PC-3 (cell line): ENCODE data around the gene ARHGAP26. TPM values are rescaled to one million over a fixed set of nuclear protein-coding genes. Genes with fewer than 3 reads are reported as not detected.
A peak's percentile ranks its signal among the peaks of the same experiment; 100 is the strongest.

Source experiments
- ATAC-seq: fragments of 200-7000 bp; cut with Tn5 transposase; 2 replicates; pipeline ENCODE4 v1.9.1; 2020; ENCODE audit warnings: mild to moderate bottlenecking, moderate library complexity
- BruUV-seq: library from RNA; stranded (reverse); fragments of 400-500 nt; replicated peaks from 2 replicates; lab custom pipeline; 2021; lab: Mats Ljungman, UMichigan
- CTCF ChIA-PET: fragments of 300-600 bp; sonication (Branson Sonifier 250); formaldehyde crosslinking; loops from one replicate; lab custom pipeline; 2022; ENCODE audit warnings: antibody characterized with exemption; lab: Charles Lee
- POLR2A ChIA-PET: fragments of 300-600 bp; sonication (Branson Sonifier 250); formaldehyde crosslinking; loops from one replicate; lab custom pipeline; 2022; ENCODE audit warnings: antibody characterized with exemption; ENCODE audit not compliant: unreplicated experiment; lab: Charles Lee
- DNase-seq: peaks from one replicate; pipeline ENCODE4 v3.0.0-alpha.2; 2015
- H2AFZ ChIP-seq: fragments of 300-600 bp; sonication (generic); 2 replicates; pipeline ENCODE4 v1.6.0; 2016; ENCODE audit warnings: antibody characterized with exemption, low read length
- H3F3A ChIP-seq: fragments of 300-600 bp; sonication (generic); one replicate; pipeline ENCODE4 v1.6.0; 2017; ENCODE audit warnings: antibody characterized with exemption, low read length, control low read depth, mild to moderate bottlenecking; ENCODE audit not compliant: unreplicated experiment
- H3K27ac ChIP-seq: fragments of 300-600 bp; sonication (generic); 2 replicates; pipeline ENCODE4 v1.5.1; 2016; ENCODE audit warnings: mild to moderate bottlenecking, low read length
- H3K27me3 ChIP-seq: fragments of 300-600 bp; sonication (generic); 2 replicates; pipeline ENCODE4 v1.6.1; 2016; ENCODE audit warnings: low read length, mixed read lengths
- H3K36me3 ChIP-seq: fragments of 300-600 bp; sonication (generic); 2 replicates; pipeline ENCODE4 v1.6.1; 2016; ENCODE audit warnings: low read depth, mixed run types, low read length, mixed read lengths
- H3K4me1 ChIP-seq: fragments of 300-600 bp; sonication (generic); 2 replicates; pipeline ENCODE4 v1.5.1; 2016; ENCODE audit warnings: low read length; ENCODE audit not compliant: insufficient read depth
- H3K4me2 ChIP-seq: fragments of 300-600 bp; sonication (generic); 2 replicates; pipeline ENCODE4 v1.6.0; 2016; ENCODE audit warnings: low read length
- H3K4me3 ChIP-seq: fragments of 300-600 bp; sonication (generic); 2 replicates; pipeline ENCODE4 v1.5.1; 2016; ENCODE audit warnings: mild to moderate bottlenecking, low read length, mixed read lengths
- H3K79me2 ChIP-seq: fragments of 300-600 bp; sonication (generic); 2 replicates; pipeline ENCODE4 v1.6.1; 2017; ENCODE audit warnings: low read length, mixed read lengths
- H3K9ac ChIP-seq: fragments of 300-600 bp; sonication (generic); 2 replicates; pipeline ENCODE4 v1.6.0; 2016; ENCODE audit warnings: mild to moderate bottlenecking, low read length
- H3K9me2 ChIP-seq: fragments of 300-600 bp; sonication (generic); replicated peaks from 2 replicates; pipeline ENCODE4 v1.6.1; 2016; ENCODE audit warnings: mixed run types, low read length, mixed read lengths
- H3K9me3 ChIP-seq: fragments of 300-600 bp; sonication (generic); 2 replicates; pipeline ENCODE4 v1.6.1; 2016; ENCODE audit warnings: low read length, mixed read lengths
- H4K20me1 ChIP-seq: fragments of 300-600 bp; sonication (generic); 2 replicates; pipeline ENCODE4 v1.6.1; 2016; ENCODE audit warnings: low read length, mixed read lengths
- EZH2 ChIP-seq: fragments of 300-600 bp; sonication (generic); IDR thresholded peaks from one replicate; pipeline ENCODE4 v1.6.1; 2017; ENCODE audit warnings: antibody characterized with exemption, mild to moderate bottlenecking, low read length; ENCODE audit not compliant: unreplicated experiment
- EZH2phosphoT487 ChIP-seq: fragments of 300-600 bp; sonication (generic); IDR thresholded peaks from 2 replicates; pipeline ENCODE4 v1.6.1; 2018; ENCODE audit warnings: mild to moderate bottlenecking, antibody characterized with exemption, low read length, borderline replicate concordance
- intact Hi-C: fragments of 100-400 bp; cut with micrococcal nuclease; formaldehyde crosslinking; loops from 2 replicates; pipeline ENCODE4 v1.9.0; 2023
- total RNA-seq: library from RNA; depleted of rRNA; stranded (reverse); fragments of >200 nt; gene quantifications from 2 replicates; pipeline ENCODE4 v1.2.3, GENCODE V29; 2014
- TF ChIP-seq, protein P1 (sequence below): fragments of 300-600 bp; sonication (generic); conservative IDR thresholded peaks from 2 replicates; pipeline ENCODE4 v1.5.1; 2017; ENCODE audit warnings: antibody characterized with exemption, low read depth, mild to moderate bottlenecking, low read length

ARHGAP26 gene
- total RNA-seq, 1 experiment from 2014 or later: 11.7 TPM

DNA sequence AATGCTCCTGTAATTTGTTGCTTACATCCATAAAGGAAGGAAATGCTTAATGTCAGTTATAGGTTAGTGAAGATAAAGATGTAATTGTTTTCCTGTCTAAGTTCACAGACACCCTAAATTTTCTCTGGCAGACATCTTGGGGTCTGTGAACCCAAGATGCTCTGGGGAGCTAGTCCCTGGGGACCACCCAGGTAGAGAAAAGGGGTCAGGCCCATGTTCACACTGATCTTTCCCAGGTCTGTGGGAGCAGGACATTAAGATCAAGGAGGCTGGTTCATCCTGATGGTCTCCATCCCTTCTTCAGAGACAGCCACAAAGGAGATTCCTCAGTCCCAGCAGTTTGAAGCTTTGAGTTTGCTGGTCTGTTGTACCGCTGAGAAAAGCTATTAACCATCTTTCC is 267.5 kb downstream of the ARHGAP26 start:
- Histone ChIP-seq H3K27me3 (no peaks in the 10 kb centered on the region), H4K20me1 (no peaks in the 10 kb centered on the region), H3K4me2 (no peak overlapping the region), H3K9me2 (no peaks in the 10 kb centered on the region), H3F3A (no peaks in the 10 kb centered on the region), H3K27ac (peak overlapping the region; percentile 81; the same call in 1 of the 2 replicates), H3K4me1 (peaks cover 54% of the 10 kb centered on the region), H3K79me2 (no peaks in the 10 kb centered on the region), H3K4me3 (no peak overlapping the region), H3K36me3 (no peaks in the 10 kb centered on the region), H2AFZ (no peak overlapping the region), H3K9ac (peak overlapping the region; percentile 35; the same call in 1 of the 2 replicates), H3K9me3 (no peaks in the 10 kb centered on the region)
- CTCF ChIA-PET: no interaction called here
- POLR2A ChIA-PET: no interaction called here
- DNase-seq (no peak), ATAC-seq (no peak)
- intact Hi-C loops: loop anchor here (2.0 to 10.0 kb wide), 3 partner anchors 23 to 277 kb away; no protein-coding TSS in a partner anchor
- BruUV-seq: no TSS peak
- TF ChIP-seq EZH2 (no peak), EZH2phosphoT487 (no peak)
- TF ChIP-seq, protein P1, sequence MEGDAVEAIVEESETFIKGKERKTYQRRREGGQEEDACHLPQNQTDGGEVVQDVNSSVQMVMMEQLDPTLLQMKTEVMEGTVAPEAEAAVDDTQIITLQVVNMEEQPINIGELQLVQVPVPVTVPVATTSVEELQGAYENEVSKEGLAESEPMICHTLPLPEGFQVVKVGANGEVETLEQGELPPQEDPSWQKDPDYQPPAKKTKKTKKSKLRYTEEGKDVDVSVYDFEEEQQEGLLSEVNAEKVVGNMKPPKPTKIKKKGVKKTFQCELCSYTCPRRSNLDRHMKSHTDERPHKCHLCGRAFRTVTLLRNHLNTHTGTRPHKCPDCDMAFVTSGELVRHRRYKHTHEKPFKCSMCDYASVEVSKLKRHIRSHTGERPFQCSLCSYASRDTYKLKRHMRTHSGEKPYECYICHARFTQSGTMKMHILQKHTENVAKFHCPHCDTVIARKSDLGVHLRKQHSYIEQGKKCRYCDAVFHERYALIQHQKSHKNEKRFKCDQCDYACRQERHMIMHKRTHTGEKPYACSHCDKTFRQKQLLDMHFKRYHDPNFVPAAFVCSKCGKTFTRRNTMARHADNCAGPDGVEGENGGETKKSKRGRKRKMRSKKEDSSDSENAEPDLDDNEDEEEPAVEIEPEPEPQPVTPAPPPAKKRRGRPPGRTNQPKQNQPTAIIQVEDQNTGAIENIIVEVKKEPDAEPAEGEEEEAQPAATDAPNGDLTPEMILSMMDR: no peak

- DNase-seq (no peak), ATAC-seq (no peak)
- no peak overlapping the region for H3K4me3 ChIP-seq
- peaks cover 35% of the 10 kb centered on the region for H3K4me1 ChIP-seq
- H4K20me1 ChIP-seq: no peaks in the 10 kb centered on the region
- H3F3A ChIP-seq: no peaks in the 10 kb centered on the region
- BruUV-seq: no TSS peak
- no peak for TF ChIP-seq EZH2
- TF ChIP-seq, protein P1: no peak
- TF ChIP-seq EZH2phosphoT487: no peak
- ChIA-PET POLR2A (no interaction called here), CTCF (no interaction called here)
- H3K9ac ChIP-seq: no peak overlapping the region
- intact Hi-C loops: no loop called here
- no peak overlapping the region for H3K27ac ChIP-seq
- no peaks in the 10 kb centered on the region for H3K27me3 ChIP-seq
- H3K4me2 ChIP-seq: no peak overlapping the region
- no peaks in the 10 kb centered on the region for H3K36me3 ChIP-seq
- no peak overlapping the region for H2AFZ ChIP-seq
- no peaks in the 10 kb centered on the region for H3K9me3 ChIP-seq
- no peaks in the 10 kb centered on the region for H3K9me2 ChIP-seq
- no peaks in the 10 kb centered on the region for H3K79me2 ChIP-seq
These were observed 270.4 kb downstream of the ARHGAP26 start for GRCh38 chr5:143040622-143041021.

DNA sequence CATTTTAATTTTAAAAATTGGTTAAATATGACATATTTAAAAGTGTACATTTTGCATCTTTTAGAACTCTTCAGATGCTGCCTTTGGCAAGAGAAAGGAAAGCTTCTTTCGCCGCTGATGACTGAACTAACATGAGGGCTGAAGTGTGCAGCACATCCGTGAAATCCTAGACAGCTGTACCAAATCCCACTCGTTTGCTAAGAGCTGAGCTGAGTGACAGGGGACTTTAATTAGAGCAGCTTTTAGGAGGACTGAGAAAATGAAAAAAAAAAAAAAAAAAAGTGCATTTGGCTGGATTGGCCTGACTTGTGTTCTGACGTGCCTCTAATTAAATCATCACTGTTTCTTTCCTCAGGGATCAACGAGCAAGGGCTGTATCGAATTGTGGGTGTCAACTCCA is 271.3 kb downstream of the ARHGAP26 start:
- Histone ChIP-seq H3K4me1 (peaks cover 35% of the 10 kb centered on the region), H3K27ac (peak overlapping the region; percentile 65), H3K4me3 (no peak overlapping the region), H3K9me2 (no peaks in the 10 kb centered on the region), H3F3A (no peaks in the 10 kb centered on the region), H3K4me2 (no peak overlapping the region), H3K9me3 (no peaks in the 10 kb centered on the region), H3K9ac (no peak overlapping the region; the same call in 1 of the 2 replicates), H4K20me1 (no peaks in the 10 kb centered on the region), H3K79me2 (no peaks in the 10 kb centered on the region), H2AFZ (no peak overlapping the region), H3K36me3 (no peaks in the 10 kb centered on the region), H3K27me3 (no peaks in the 10 kb centered on the region)
- ATAC-seq (no peak), DNase-seq (no peak)
- POLR2A ChIA-PET: no interaction called here
- TF ChIP-seq, protein P1: no peak
- no peak for TF ChIP-seq EZH2
- no peak for TF ChIP-seq EZH2phosphoT487
- BruUV-seq: no TSS peak
- CTCF ChIA-PET: interaction anchor here (0.6 kb wide), 1 partner anchor 11 kb away, joined by 5 read pairs; no protein-coding TSS in a partner anchor
- intact Hi-C loops: no loop called here
